Stimulated activated effector memory CD8-positive, alpha-beta T cell treated with anti-CD3 and anti-CD28 coated beads, Interleukin-12 subunit alpha, Interleukin-12 subunit beta, amount 100 ng/mL, for 72 hours (primary cell): ENCODE results near the gene GREB1.

Source experiments
- ATAC-seq: fragments of 150-1000 bp; cut with Tn5 transposase; 2 replicates; pipeline ENCODE4 v1.10.0; 2021
- DNase-seq, 2 donors: peaks; one replicate each; pipeline ENCODE4 v3.0.0; 2021 to 2022; ENCODE audit warnings: low spot score in 2 of 2
- H3K27ac Mint-ChIP-seq: one replicate; pipeline ENCODE4 v1.8.0; 2022; ENCODE audit warnings: mild to moderate bottlenecking, mixed read lengths
- H3K36me3 Mint-ChIP-seq: one replicate; pipeline ENCODE4 v1.8.0; 2022; ENCODE audit warnings: mild to moderate bottlenecking, mixed read lengths
- H3K4me1 Mint-ChIP-seq: one replicate; pipeline ENCODE4 v1.8.0; 2022; ENCODE audit warnings: mixed read lengths
- H3K4me3 Mint-ChIP-seq: one replicate; pipeline ENCODE4 v1.8.0; 2022; ENCODE audit warnings: mild to moderate bottlenecking, mixed read lengths
- H3K9me3 Mint-ChIP-seq: one replicate; pipeline ENCODE4 v1.8.0; 2022; ENCODE audit warnings: mixed read lengths

The GREB1 gene

DNA sequence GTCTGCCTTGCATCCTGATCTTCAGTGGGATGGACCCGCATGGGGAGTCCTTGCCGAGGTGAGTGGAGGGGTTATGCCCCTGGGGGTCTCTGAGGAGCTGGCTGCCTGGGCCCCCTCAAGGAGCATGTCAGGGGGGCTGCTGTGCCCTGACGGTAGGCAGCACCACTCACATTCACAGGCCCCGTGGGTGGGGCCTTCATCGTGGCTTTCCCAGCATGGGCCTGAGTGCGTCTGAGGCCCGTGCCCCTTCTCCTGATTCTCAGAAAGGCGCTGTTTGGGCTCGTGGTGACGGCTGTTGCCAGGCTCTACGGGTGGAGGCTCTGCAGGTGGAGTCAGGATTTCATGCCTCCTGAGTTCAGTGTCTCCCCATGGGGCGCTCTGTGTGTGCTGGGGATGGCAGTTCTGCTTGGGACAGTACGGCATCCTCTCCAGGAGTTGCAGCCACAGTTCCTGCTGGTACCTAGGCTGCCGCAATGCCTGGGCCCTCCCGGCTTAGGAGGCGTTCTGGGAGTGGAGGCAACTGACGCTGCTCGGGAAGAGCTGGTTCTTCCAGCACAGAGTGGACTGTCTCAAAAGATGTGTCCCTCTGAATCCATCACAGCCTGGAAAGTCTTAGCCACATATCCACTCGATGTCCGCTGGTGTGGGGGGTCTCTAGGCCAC lies 78.8 kb downstream of the GREB1 start:
- Mint-ChIP-seq H3K9me3 (no peaks in the 10 kb centered on the region), H3K4me3 (no peak overlapping the region), H3K36me3 (no peaks in the 10 kb centered on the region), H3K27ac (no peak overlapping the region), H3K4me1 (no peaks in the 10 kb centered on the region)
- ATAC-seq (no peak), DNase-seq (no peak)

DNA sequence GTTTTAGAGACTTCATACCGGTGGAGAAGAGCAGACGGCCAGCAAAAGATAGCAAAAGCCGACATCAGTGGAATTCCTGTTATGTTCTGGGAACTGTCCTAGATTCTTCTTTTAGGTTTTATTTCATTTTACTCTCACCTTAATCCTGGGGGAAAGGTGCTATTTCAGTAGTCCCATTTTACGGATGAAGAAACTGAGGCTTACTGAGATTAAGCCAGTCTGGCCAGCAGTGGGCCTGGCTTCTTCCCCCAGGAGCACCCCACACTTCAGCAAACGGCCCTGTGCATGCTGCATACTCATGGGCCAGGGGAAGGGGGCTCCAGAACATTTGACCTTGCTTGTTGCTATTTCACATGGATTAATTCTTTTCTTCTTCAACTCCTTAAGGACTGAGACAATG lies 79.5 kb downstream of the GREB1 start:
- Mint-ChIP-seq H3K4me1 (no peaks in the 10 kb centered on the region), H3K9me3 (no peaks in the 10 kb centered on the region), H3K27ac (no peak overlapping the region), H3K36me3 (no peaks in the 10 kb centered on the region), H3K4me3 (no peak overlapping the region)
- no peak for DNase-seq
- no peak for ATAC-seq

DNA sequence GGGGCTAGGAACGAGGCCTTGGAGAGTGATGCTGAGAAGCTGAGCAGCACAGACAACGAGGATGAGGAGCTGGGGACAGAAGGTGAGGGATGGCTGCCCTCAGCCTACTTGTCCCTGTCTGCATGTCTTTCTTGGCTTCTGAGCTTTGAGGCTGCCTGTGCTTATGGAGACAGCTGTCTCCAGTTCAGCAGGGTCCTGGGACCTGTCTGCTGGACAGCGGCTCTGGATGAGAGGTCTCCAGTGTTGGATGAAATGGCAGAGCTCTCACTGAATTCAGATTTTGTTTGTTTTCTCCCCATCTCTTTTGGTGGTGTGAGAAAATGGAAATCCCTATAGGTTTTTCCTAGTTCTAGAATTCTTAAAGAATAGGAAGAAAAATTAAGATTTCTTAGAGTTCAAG lies 81.4 kb downstream of the GREB1 start:
- H3K4me1 Mint-ChIP-seq = no peaks in the 10 kb centered on the region
- H3K36me3 Mint-ChIP-seq = no peaks in the 10 kb centered on the region
- H3K9me3 Mint-ChIP-seq = no peaks in the 10 kb centered on the region
- ATAC-seq = no peak
- no peak overlapping the region for H3K27ac Mint-ChIP-seq
- H3K4me3 Mint-ChIP-seq = no peak overlapping the region
- no peak for DNase-seq

DNA sequence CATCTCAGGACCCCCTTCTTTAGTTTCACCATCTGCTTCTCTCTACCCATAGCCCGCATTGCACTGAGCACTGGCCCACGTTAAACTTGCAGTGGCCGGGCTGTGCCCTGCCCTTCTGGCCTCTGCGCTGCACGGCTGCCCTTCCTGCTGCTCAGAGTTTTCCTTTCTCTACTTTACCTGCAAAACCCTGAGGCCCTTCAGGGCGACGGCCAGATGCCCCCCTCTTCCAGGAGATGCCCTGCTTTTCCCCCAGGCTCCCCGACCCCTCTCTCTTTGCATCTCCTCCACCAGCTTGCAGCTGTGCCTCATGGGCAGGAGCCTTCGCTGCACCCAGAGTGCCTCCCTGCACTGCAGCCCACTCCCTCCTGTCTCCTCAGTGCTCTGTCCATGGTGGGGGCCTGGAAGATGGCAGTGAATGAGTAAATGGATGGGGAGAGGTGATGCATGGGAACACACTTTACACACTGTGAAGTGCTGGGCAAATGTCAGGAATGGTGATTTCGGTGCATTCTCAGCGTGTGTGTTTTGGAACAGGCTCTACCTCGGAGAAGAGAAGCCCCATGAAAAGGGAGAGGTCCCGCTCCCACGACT lies 82.3 kb downstream of the GREB1 start:
- Mint-ChIP-seq H3K27ac (no peak overlapping the region), H3K4me3 (no peak overlapping the region), H3K4me1 (no peaks in the 10 kb centered on the region), H3K36me3 (no peaks in the 10 kb centered on the region), H3K9me3 (no peaks in the 10 kb centered on the region)
- DNase-seq = no peak
- no peak for ATAC-seq

DNA sequence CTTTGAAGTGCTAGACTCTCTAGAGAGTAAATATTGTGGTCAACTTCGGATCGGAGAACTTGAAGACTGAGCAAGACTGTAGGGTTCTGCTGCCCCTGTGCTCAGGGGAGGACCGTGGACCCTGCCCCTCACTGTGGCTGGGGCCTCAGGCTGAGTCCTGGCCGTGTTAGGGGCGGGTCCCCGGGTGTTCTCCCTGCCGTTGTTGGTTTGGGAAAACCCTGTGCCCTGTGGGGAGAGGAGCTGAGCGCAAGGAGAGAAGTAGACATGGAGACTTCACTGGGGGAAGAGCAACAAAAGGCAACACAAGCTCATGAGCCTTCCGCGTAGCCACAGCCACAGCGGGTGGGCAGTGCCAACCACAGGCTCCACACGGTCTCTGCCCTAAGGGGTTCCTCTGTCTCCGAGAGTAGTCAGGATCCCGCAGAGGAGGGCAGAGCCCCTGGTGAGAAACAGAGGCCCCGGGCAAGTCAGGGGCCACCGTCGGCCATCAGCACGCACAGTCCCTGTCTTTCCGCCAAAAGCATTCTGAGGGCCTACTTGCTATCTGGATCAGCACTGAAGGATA lies 83.1 kb downstream of the GREB1 start:
- H3K27ac Mint-ChIP-seq = no peak overlapping the region
- ATAC-seq (no peak), DNase-seq (no peak)
- no peaks in the 10 kb centered on the region for H3K9me3 Mint-ChIP-seq
- no peak overlapping the region for H3K4me3 Mint-ChIP-seq
- no peaks in the 10 kb centered on the region for H3K4me1 Mint-ChIP-seq
- H3K36me3 Mint-ChIP-seq = no peaks in the 10 kb centered on the region

DNA sequence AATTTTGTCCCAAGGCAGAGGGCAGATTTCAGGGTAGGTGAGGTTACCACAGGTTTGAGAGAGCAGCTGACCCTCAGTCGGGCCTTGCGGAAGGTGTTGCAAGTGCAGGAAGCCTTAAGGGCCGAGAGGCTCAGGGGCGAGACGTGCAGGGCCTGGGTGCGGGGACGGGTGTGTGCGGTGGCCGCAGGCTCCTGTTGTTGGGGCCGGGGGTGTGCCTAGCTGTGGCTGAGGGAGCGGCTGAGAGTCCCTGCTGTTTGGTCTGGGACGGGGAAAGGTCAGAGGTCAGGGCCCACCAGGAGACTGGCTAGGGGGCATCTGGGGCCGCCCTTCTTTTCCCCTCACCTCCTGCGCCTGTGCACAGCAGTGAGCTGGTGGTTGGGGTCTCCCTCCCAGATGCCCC lies 83.7 kb downstream of the GREB1 start:
- Mint-ChIP-seq H3K27ac (no peak overlapping the region), H3K4me1 (no peaks in the 10 kb centered on the region), H3K9me3 (no peaks in the 10 kb centered on the region), H3K36me3 (no peaks in the 10 kb centered on the region), H3K4me3 (no peak overlapping the region)
- no peak for ATAC-seq
- DNase-seq = no peak

DNA sequence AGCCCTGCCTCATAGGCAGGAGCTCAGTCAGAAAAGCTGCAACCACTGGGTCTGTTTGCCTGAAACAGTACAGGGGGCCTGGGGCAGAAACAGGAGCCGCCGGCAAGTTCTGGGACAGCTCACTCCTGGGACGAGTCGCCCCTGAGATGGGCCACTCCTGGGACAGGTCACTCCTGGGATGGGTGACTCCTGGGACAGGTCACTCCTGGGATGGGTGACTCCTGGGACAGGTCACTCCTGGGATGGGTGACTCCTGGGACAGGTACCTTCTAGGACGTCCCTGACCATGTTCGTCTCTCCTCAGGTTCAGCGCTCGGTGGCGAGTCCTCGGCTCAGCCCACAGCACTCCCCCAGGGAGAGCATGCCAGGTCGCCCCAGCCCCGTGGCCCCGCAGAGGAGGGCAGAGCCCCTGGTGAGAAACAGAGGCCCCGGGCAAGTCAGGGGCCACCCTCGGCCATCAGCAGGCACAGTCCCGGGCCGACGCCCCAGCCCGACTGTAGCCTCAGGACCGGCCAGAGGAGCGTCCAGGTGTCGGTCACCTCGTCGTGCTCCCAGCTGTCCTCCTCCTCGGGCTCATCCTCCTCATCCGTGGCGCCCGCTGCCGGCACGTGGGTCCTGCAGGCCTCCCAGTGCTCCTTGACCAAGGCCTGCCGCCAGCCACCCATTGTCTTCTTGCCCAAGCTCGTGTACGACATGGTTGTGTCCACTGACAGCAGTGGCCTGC lies 84.3 kb downstream of the GREB1 start:
- Mint-ChIP-seq H3K9me3 (no peaks in the 10 kb centered on the region), H3K27ac (no peak overlapping the region), H3K36me3 (no peaks in the 10 kb centered on the region), H3K4me3 (no peak overlapping the region), H3K4me1 (no peaks in the 10 kb centered on the region)
- no peak for DNase-seq
- peak; percentile 48 for ATAC-seq

DNA sequence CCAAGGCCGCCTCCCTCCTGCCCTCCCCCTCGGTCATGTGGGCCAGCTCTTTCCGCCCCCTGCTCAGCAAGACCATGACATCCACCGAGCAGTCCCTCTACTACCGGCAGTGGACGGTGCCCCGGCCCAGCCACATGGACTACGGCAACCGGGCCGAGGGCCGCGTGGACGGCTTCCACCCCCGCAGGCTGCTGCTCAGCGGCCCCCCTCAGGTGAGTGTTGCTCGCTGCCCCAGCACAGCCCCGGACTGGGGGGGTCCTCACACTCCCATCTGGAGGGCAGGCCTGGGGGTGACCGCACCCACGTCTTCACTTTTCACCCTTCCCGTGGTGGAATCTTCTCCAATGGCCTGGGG lies 84.8 kb downstream of the GREB1 start:
- no peak for DNase-seq
- Mint-ChIP-seq H3K27ac (no peak overlapping the region), H3K36me3 (no peaks in the 10 kb centered on the region), H3K4me3 (no peak overlapping the region), H3K9me3 (no peaks in the 10 kb centered on the region), H3K4me1 (no peaks in the 10 kb centered on the region)
- no peak for ATAC-seq

DNA sequence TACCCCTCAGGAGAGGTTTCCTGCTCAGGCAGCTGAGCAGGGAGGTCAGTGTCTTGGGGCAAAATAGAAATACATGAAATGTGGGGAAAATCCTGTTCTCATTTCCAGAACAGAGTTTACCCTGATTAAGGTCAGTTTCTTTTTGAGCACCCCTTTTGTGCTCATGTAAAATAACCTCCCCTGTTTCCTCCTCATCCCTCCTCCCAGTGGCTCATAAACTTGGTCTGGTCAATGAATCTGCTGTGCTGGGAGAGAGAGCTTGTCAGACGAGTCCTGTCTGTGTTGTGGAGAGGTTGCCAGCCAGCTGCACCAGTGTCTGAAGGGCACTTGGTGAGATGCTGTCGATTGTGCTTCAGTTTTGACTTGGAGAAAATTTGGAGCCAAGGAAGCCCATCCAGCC lies 87.6 kb downstream of the GREB1 start:
- ATAC-seq (no peak), DNase-seq (no peak)
- no peaks in the 10 kb centered on the region for H3K4me1 Mint-ChIP-seq
- H3K9me3 Mint-ChIP-seq = no peaks in the 10 kb centered on the region
- H3K4me3 Mint-ChIP-seq = no peak overlapping the region
- H3K27ac Mint-ChIP-seq = no peak overlapping the region
- H3K36me3 Mint-ChIP-seq = no peaks in the 10 kb centered on the region

DNA sequence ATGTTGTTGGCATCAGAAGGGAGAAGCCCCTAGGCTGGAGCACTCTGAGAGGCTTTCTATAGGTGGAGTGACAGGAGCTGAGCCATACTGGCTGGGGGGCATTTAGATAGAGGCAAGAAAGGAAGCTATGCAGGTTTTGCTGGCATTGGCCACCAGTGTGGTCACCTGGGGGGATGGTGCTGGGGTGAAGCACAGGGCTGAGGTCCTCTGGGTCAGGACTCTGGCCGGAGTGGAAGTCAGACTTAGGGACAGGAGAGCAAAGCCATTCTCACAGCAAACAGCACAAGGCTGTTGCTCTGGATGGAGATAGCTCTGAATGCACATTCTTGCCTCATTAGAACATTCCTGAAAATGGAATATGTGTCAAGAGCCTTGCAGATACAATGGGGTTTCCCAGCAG lies 88.8 kb downstream of the GREB1 start:
- no peaks in the 10 kb centered on the region for H3K4me1 Mint-ChIP-seq
- ATAC-seq = no peak
- H3K36me3 Mint-ChIP-seq = no peaks in the 10 kb centered on the region
- no peaks in the 10 kb centered on the region for H3K9me3 Mint-ChIP-seq
- no peak for DNase-seq
- no peak overlapping the region for H3K27ac Mint-ChIP-seq
- H3K4me3 Mint-ChIP-seq = no peak overlapping the region

DNA sequence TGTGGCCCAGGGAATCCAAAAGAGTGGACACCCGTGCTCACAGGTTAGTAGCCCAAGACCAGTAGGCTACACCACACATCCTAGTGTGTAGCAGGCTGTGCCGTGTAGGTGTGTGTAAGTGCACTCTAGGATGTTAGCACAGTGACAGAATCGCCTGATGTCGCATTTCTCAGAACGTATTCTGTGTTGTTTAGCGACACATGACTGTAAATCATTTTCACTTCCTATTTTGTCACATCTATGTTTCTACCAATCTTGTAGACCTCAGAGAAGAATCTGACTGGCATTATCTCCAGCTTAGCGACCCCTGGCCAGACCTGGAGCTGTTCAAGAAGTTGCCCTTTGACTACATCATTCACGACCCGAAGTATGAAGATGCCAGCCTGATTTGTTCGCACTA lies 91.0 kb downstream of the GREB1 start:
- Mint-ChIP-seq H3K9me3 (no peaks in the 10 kb centered on the region), H3K36me3 (no peaks in the 10 kb centered on the region), H3K4me3 (no peak overlapping the region), H3K4me1 (no peaks in the 10 kb centered on the region), H3K27ac (no peak overlapping the region)
- ATAC-seq (no peak), DNase-seq (no peak)

DNA sequence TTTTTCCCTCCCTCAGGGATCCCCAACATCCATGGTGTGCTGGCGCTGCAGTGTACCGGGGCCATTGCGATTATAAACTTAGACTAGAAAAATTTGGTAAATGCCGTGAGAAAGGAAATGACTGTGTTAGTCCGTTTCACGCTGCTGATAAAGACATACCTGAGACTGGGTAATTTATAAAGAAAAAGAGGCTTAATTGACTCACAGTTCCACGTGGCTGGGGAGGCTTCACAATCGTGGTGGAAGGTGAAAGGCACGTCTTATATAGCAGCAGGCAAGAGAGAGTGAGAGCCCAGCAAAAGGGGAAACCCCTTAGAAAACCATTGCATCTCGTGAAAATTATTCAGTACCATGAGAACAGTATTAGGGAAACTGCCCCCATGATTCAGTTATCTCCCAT lies 91.8 kb downstream of the GREB1 start:
- Mint-ChIP-seq H3K27ac (no peak overlapping the region), H3K4me3 (no peak overlapping the region), H3K36me3 (no peaks in the 10 kb centered on the region), H3K4me1 (no peaks in the 10 kb centered on the region), H3K9me3 (no peaks in the 10 kb centered on the region)
- ATAC-seq (no peak), DNase-seq (no peak)

DNA sequence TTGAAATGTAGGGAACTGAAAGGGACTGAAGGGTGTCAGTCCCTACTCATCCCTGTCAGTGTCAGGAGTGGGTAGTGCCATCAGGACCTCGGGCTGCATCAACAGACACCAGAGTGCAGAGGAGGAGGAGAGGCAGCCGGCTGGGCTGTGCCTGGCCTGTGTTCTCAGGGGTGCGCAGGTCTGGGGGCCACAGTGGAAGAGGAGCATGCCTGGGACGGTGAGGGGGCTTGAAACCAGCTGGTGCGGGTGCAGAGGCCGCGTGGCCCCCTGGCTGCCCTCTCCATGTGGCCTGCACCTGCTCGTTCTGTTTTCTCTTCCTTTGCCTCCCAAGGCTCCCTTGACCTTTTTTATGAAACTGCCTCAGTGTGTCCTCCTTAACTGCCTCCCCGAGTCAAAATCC lies 94.8 kb downstream of the GREB1 start:
- H3K9me3 Mint-ChIP-seq = no peaks in the 10 kb centered on the region
- H3K4me1 Mint-ChIP-seq = no peaks in the 10 kb centered on the region
- no peak overlapping the region for H3K4me3 Mint-ChIP-seq
- no peaks in the 10 kb centered on the region for H3K36me3 Mint-ChIP-seq
- H3K27ac Mint-ChIP-seq = no peak overlapping the region
- ATAC-seq (no peak), DNase-seq (no peak)

DNA sequence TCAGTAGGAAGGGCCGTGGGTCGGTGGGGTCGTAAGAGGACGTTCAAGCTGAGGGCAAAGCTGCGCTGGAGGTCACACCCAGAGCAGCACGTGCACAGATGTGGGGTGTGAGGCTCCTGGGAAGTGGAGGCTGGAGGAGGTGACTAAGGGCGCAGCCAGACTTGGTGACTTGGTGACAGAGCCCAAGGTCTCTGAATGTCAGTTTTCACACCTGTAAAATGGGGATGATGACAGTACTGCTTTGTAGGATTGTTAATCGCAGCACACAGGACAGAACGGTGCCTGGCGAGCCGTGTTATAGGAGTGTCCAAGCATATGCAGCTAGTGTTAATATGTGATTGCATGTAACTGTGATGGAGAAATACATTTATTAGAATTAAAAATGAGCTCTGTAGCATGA lies 95.4 kb downstream of the GREB1 start:
- Mint-ChIP-seq H3K4me3 (no peak overlapping the region), H3K36me3 (no peaks in the 10 kb centered on the region), H3K9me3 (no peaks in the 10 kb centered on the region), H3K27ac (no peak overlapping the region), H3K4me1 (no peaks in the 10 kb centered on the region)
- DNase-seq (no peak), ATAC-seq (peak; percentile 3)

DNA sequence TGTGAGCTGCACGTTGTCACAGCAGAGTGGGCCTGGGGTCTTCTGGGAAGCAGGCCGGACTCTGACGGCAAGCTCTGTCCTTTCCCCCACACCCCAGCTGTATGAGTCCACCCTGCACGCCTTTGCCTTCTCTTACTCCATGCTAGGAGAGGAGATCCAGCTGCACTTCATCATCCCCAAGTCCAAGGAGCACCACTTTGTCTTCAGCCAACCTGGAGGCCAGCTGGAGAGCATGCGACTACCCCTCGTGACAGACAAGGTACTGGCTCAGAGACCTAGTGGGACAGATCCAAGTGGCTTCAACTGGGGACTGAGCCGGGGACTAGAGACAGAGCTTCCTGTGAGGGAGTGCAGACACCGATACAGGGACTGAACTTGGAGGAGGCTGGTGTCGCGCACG lies 96.0 kb downstream of the GREB1 start:
- no peaks in the 10 kb centered on the region for H3K36me3 Mint-ChIP-seq
- H3K27ac Mint-ChIP-seq = no peak overlapping the region
- H3K9me3 Mint-ChIP-seq = no peaks in the 10 kb centered on the region
- no peak for DNase-seq
- no peak overlapping the region for H3K4me3 Mint-ChIP-seq
- no peaks in the 10 kb centered on the region for H3K4me1 Mint-ChIP-seq
- no peak for ATAC-seq

DNA sequence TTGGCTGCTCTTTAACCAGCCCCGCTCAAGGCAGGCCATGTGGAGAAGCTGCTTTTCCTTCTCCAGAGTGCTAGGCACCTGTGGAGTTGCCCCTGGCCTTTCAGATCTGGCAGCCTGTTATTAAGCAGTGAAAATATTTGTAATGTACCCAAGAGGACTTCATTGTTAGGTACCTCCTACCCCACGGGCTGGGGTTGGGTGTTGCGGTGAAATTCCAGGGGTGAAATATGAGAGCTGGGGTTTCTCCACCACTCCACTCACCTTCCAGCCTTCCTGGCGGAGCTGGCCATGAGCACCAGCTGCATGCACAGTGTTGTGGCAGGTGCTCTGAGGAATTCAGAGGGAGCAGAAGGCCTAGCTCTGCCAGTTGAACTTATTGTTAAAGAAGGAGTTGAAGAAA lies 97.0 kb downstream of the GREB1 start:
- no peaks in the 10 kb centered on the region for H3K36me3 Mint-ChIP-seq

More for the DNA sequence above, 97.0 kb downstream of the GREB1 start:
- Mint-ChIP-seq H3K9me3 (no peaks in the 10 kb centered on the region), H3K27ac (no peak overlapping the region), H3K4me1 (no peaks in the 10 kb centered on the region), H3K4me3 (no peak overlapping the region)
- DNase-seq (no peak), ATAC-seq (no peak)
